GM12872 (cell line): Measurements from ENCODE around the gene SLC4A11.

Experiments used
- CTCF ChIP-seq: IDR thresholded peaks from 3 replicates; pipeline ENCODE4 v1.5.1; 2011; ENCODE audit warnings: low read depth, mild to moderate bottlenecking, low read length, moderate library complexity; ENCODE audit not compliant: insufficient read depth

SLC4A11 gene

GRCh38 chr20:3202965-3203314, 36.0 kb downstream of the SLC4A11 start:
- no peak for TF ChIP-seq CTCF

- no peak for TF ChIP-seq CTCF
These were observed 38.8 kb downstream of the SLC4A11 start for GRCh38 chr20:3199976-3200755.

DNA sequence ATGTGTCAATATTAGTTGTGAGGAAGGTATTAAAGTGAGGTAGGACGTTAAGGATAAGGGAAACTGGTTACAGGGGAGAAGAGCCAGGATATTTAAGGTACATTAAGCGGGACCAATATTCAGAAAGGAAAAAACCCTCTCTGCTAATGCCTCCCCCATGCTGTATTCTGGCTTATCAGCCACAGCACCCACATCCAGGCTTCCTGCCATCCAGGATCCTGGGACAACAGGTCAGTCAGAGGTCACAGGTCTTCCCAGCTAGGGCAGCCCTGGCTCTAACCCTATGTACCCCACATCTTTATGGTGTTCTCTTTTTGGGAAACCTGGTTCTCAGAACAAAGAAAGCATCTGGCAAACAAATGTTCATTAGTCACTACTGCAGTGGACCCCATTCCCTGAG, 39.8 kb downstream of the SLC4A11 start:
- TF ChIP-seq CTCF: no peak

GRCh38 chr20:3195590-3196237, 43.3 kb downstream of the SLC4A11 start:
- TF ChIP-seq CTCF: no peak

GRCh38 chr20:3194617-3195280, 44.2 kb downstream of the SLC4A11 start:
- no peak for TF ChIP-seq CTCF

DNA sequence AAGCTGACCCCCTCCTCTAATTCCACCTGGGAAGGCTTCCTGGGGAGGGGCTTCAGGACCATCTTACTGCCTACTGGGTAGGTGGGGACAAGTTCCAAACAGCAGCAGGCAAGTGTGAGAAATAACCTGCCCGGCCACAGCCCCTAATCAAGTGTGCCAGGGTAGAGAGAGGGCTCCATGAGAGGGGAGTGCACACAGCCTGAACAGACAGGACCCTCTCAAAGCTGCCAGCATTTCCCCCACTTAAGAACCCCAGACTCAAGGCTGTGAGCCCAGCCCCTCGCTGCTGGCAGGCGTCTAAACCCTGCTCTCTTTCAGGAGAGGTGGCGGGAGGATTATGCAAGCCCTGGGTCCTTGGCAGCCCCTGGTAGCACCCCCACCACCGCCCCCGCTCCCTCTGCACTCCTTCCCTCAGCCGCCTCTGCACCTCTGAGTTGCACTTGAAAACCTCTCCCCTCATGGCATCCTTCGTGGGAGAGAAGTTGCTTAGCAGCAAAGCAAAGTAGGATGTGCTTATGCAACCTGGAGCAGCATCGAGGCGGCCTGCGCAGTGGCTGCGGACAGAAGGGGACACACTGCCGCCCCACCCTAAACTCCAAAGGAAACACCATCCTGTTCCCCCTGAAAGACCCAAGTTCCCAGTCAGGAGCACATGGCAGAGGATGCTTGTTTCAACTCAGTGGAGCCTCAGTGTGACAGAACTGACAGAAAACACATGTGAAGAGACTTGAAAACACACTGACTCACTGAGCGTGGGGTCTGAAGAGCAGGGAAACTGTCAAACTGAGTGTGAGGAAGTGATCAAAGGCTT, 45.0 kb downstream of the SLC4A11 start:
- no peak for TF ChIP-seq CTCF
